Thymus (tissue), 11 donors: ENCODE results near the gene LCA5L. TPM values are rescaled to one million over a fixed set of nuclear protein-coding genes. Genes with fewer than 3 reads are reported as not detected.
"Not testable (repeated sequence)": the region's sequence is repeated elsewhere in the genome, so short reads cannot be mapped to it uniquely, and the experiment has no call there.

Experiments used
- DNase-seq, 9 donors: peaks; one replicate each; pipeline ENCODE4 v3.0.0-alpha.2; 2013; ENCODE audit warnings: low spot score in 9 of 9, low read depth in 6 of 9, missing footprints in 1 of 9
- H3K27ac ChIP-seq, 2 donors: one replicate each; pipeline ENCODE4 v1.5.1; 2013; ENCODE audit warnings: control low read depth in 1 of 2, low read depth in 1 of 2, low read length in 1 of 2, mild to moderate bottlenecking in 1 of 2, moderate library complexity in 1 of 2
- H3K27me3 ChIP-seq, 2 donors: one replicate each; pipeline ENCODE4 v1.5.1; 2013; ENCODE audit warnings: low read length in 1 of 2; ENCODE audit not compliant: control insufficient read depth in 2 of 2, insufficient read depth in 1 of 2
- H3K36me3 ChIP-seq, 2 donors: one replicate each; pipeline ENCODE4 v1.5.1; 2013; ENCODE audit warnings: low read length in 1 of 2, mild to moderate bottlenecking in 1 of 2, moderate library complexity in 1 of 2; ENCODE audit not compliant: control insufficient read depth in 2 of 2, insufficient read depth in 2 of 2
- H3K4me1 ChIP-seq, 2 donors: one replicate each; pipeline ENCODE4 v1.5.1; 2013; ENCODE audit warnings: low read length in 2 of 2; ENCODE audit not compliant: control insufficient read depth in 2 of 2, insufficient read depth in 2 of 2
- H3K4me3 ChIP-seq, 2 donors: one replicate each; pipeline ENCODE4 v1.5.1; 2013; ENCODE audit warnings: low read length in 2 of 2, control low read depth in 1 of 2, mild to moderate bottlenecking in 1 of 2
- H3K9me3 ChIP-seq, 2 donors: one replicate each; pipeline ENCODE4 v1.5.1; 2013; ENCODE audit warnings: low read length in 1 of 2, mild to moderate bottlenecking in 1 of 2; ENCODE audit not compliant: control insufficient read depth in 2 of 2, insufficient read depth in 1 of 2
- WGBS: extraction: QIAGEN DNeasy Blood & Tissue Kit; methylation state at CpG from one replicate; pipeline ENCODE4 v1.1.7; 2013; 5-methylcytosine and 5-hydroxymethylcytosine counted together
- polyA plus RNA-seq: library from polyadenylated mRNA; stranded (reverse); fragments of 200-250 nt; gene quantifications from one replicate; pipeline ENCODE4 v1.2.3, GENCODE V29; 2013
- total RNA-seq: library from RNA; stranded (reverse); fragments of 120-200 nt; gene quantifications from one replicate; pipeline ENCODE4 v1.2.4, GENCODE V29; 2013
- donor health status: healthy.

The LCA5L gene
- total and polyA plus RNA-seq, 2 donors: 1.6 to 2.5 TPM

DNA sequence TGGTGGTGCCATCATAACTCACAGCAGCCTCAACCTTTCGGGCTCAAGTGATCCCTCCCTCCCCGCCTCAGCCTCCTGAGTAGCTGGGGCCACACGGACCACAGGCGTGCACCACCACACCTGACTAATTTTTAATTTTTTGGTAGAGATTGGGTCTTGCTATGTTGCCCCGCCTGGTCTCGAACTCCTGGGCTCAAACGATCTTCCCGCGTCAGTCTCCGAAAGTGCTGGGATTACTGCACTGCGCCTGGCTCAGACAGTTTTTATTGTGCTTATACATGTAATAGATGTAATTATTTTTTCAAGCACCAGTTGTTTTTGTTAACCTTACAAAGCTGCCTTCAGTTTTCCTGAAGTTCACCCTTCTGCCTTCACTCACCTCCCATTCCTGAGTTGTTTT lies 58.7 kb downstream of the LCA5L start:
- Histone ChIP-seq H3K9me3 (no peaks in the 10 kb centered on the region), H3K36me3 (peaks cover 4 to 15% of the 10 kb centered on the region in 2 donors), H3K27me3 (no peaks in the 10 kb centered on the region), H3K4me1 (peaks cover 7 to 22% of the 10 kb centered on the region in 2 donors), H3K4me3 (no peak overlapping the region), H3K27ac (no peak overlapping the region)
- WGBS: 99% methylated on average over 11 of the region's 11 CpGs
- DNase-seq: no peak

DNA sequence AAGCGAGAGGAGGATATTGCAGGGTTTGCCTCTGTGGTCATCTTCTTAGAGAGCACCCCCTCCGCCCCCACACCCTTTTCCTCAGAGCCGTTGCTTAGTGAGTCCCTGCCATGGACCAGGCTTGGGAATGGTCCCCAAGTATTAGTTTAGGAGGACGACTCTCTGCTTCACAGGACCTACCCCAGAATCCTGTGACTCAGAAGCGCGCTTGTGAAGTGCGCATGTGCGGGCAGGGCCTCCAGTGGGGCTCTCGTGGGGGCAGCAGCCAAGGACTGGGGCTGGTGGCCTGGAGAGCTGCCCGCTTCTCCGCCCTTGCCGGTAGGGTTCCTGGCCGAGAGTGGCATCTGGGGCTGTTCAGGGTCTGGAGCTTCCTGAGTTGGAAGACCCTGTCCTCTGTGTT lies 59.4 kb downstream of the LCA5L start:
- peaks cover 7 to 24% of the 10 kb centered on the region in 2 donors for H3K4me1 ChIP-seq
- DNase-seq: no peak
- H3K36me3 ChIP-seq: peaks cover 0 to 9% of the 10 kb centered on the region in 2 donors
- H3K27ac ChIP-seq: peak overlapping the region in 1 of 2 donors; percentile 62
- H3K9me3 ChIP-seq: no peaks in the 10 kb centered on the region
- H3K4me3 ChIP-seq: peak overlapping the region in 1 of 2 donors; percentile 30
- WGBS: 81% methylated on average over 13 of the region's 13 CpGs
- H3K27me3 ChIP-seq: no peaks in the 10 kb centered on the region

DNA sequence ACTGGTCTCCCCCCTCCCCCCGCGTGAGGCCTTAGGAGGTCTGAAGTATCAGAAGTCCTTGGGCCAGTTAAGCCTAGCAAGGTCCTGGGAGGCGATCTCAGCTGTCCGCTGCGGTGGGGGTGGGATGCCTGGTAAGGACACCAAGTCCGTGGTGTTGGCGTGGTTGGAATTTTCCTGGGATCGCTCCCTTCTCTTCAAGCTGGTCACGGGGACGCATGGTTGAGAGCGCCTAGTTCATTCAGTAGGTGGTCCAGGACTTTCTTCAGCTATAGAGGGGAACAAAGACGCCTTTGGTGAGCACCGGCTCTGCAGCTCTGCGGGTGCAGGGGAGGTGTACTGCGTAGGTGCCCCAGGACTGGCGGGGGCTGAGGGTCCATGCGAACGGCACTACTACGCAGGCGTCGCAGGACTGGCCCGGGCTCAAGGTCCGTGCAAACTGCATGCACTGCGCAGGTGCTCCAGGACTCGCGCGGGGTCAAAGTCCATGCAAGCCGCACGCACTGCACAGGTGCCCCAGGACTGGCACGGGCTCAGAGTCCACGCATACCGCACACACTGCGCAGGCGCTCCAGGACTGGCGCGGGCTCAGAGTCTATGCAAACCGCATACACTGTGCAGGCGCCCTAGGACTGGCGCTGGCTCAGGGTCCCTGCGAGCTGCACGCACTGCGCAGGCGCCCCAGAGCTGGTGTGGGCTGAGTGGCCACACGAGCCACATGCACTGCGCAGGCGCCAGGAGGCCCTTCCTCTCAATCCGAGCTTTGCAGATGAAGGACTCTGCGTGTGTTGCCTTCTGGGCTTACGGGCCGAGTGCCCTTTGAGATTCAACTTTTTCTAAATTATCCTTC lies 60.1 kb downstream of the LCA5L start:
- Histone ChIP-seq H3K4me3 (peak overlapping the region; percentile 7 to 30), H3K27ac (peak overlapping the region in 1 of 2 donors; percentile 62), H3K4me1 (peaks cover 11 to 28% of the 10 kb centered on the region in 2 donors), H3K9me3 (no peaks in the 10 kb centered on the region), H3K36me3 (peaks cover 0 to 5% of the 10 kb centered on the region in 2 donors), H3K27me3 (no peaks in the 10 kb centered on the region)
- peak in 6 of 9 donors; percentile 24 to 80 (median 56) for DNase-seq
- WGBS: 76% methylated on average over 50 of the region's 50 CpGs

DNA sequence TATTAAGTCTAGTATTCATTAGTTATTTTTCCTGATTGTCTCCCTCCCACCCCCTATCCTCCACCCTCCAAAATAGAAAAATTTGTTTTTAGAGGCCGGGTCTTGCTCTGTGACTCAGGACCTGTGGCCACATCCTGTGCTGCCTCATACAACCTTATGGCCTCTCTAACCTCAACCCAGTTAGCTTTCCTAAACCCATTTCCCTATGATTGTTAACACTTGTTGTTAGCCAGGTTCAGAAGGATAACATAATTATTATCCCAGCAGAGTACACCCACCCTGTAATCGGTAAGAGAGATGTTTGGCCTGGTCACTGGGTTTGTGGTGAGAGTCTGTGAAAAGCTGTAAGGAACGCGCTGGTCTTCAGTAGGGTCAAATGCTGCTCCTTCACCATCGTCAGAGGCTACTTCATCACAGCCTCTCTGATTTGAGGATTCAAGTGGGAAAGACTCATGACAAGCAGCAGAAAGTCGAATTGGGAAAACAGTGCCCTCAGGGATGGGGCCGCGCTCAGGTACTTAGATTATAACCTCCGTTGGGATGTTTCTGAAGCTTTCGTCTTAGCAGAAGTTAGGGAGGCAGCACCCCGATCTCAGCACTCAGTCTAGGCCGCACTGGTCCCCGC lies 60.8 kb downstream of the LCA5L start:
- no peak overlapping the region for H3K27ac ChIP-seq
- no peak overlapping the region for H3K4me3 ChIP-seq
- 94% methylated on average over 13 of the region's 13 CpGs for WGBS

DNA sequence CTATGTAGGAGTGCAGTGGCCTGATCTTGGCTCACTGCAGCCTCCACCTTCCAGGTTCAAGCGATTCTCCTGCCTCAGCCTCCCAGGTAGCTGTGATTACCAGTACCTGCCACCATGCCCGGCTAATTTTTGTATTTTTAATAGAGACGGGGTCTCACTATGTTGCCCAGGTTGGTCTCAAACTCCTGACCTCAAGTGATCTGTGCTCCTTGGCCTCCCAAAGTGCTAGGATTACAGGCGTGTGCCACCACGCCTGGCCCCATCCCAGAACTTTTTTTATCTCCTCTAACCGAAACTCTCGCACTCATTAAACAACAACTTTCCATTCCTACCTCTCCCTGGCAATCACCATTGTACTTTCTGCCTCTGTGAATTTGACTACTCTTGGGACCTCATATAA lies 63.5 kb downstream of the LCA5L start:
- H3K36me3 ChIP-seq, H3K4me3 ChIP-seq, H3K27me3 ChIP-seq, DNase-seq, H3K9me3 ChIP-seq, H3K27ac ChIP-seq: not testable (repeated sequence)
- WGBS: 98% methylated on average over 7 of the region's 7 CpGs
- H3K4me1 ChIP-seq: peaks cover 4 to 17% of the 10 kb centered on the region in 2 donors

More for the DNA sequence above, 60.8 kb downstream of the LCA5L start:
- Histone ChIP-seq H3K4me1 (peaks cover 11 to 28% of the 10 kb centered on the region in 2 donors), H3K27me3 (no peaks in the 10 kb centered on the region), H3K36me3 (peaks cover 0 to 3% of the 10 kb centered on the region in 2 donors), H3K9me3 (no peaks in the 10 kb centered on the region)
- DNase-seq: no peak

DNA sequence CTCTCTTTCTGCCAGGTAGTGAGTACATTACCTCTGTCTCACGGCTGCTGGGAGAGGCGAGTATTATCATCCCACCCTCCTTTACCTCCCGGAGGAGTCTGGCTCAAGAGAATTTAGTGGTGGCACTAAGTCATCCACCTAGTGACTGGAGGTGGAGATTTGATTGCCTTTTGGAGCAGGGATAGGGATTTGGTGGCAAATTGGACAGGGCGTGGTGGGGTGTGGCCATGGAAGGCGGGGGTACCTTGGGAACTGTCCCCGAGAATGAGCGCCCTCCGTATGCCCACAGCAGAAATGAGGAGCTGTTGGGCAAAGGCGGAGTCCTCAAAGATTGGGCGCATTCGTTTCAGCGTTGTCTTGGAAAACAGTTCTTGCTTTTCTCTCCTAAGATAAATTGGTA lies 64.6 kb downstream of the LCA5L start:
- DNase-seq: no peak
- Histone ChIP-seq H3K27ac (peak overlapping the region in 1 of 2 donors; percentile 40), H3K4me3 (peak overlapping the region; percentile 80 to 91), H3K36me3 (peaks cover 0 to 3% of the 10 kb centered on the region in 2 donors), H3K4me1 (peaks cover 4 to 7% of the 10 kb centered on the region in 2 donors), H3K9me3 (no peaks in the 10 kb centered on the region), H3K27me3 (no peaks in the 10 kb centered on the region)
- WGBS: 44% methylated on average over 12 of the region's 12 CpGs

DNA sequence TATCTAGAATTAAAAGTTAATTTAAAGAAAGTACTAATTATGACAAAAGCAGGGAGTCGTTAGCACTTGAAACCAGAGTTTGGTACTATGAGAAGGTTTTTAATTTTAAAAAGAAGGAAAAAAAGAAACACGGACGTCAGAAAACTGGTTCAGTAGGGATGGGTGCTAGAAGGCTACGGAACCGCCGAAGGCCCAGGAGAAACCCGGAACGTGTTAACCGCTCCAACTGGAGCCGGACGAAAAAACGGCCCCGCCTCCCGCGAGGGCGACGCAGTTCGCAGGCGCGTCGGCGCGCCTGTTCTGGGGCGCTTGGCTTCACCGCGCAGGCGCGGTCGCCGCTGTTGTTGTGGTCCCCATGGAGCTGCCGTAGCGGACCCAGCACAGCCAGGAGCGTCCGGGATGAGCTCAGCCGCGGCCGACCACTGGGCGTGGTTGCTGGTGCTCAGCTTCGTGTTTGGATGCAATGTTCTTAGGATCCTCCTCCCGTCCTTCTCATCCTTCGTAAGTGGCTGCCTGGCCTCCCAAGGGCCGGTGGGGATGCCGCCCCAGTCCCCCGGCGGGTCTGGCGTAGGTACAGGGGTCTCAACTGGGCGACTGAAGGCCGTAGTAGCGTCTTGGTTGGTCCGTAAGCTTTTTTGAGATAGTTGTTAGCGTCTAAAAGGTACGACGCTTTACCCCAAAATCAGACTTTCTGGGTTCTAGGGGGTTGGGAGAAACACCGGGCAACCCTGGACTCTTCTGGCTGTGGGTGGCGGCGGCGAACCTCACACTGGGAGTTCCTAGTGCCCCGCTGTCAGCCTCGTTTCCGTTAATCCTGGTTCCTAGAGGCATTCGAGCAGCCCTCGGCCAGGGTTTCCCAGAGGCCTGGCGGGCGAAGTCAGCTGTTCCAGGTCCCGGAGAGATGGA lies 65.3 kb downstream of the LCA5L start:
- DNase-seq: peak; percentile 45 to 90 (median 77)
- under 1% methylated on average over 65 of the region's 65 CpGs for whole genome bisulfite sequencing
- H3K4me3 ChIP-seq: peak overlapping the region; percentile 80 to 91
- H3K4me1 ChIP-seq: peaks cover 4 to 6% of the 10 kb centered on the region in 2 donors
- H3K36me3 ChIP-seq: no peaks in the 10 kb centered on the region
- H3K27me3 ChIP-seq: no peaks in the 10 kb centered on the region
- no peaks in the 10 kb centered on the region for H3K9me3 ChIP-seq
- peak overlapping the region; percentile 64 to 75 for H3K27ac ChIP-seq

DNA sequence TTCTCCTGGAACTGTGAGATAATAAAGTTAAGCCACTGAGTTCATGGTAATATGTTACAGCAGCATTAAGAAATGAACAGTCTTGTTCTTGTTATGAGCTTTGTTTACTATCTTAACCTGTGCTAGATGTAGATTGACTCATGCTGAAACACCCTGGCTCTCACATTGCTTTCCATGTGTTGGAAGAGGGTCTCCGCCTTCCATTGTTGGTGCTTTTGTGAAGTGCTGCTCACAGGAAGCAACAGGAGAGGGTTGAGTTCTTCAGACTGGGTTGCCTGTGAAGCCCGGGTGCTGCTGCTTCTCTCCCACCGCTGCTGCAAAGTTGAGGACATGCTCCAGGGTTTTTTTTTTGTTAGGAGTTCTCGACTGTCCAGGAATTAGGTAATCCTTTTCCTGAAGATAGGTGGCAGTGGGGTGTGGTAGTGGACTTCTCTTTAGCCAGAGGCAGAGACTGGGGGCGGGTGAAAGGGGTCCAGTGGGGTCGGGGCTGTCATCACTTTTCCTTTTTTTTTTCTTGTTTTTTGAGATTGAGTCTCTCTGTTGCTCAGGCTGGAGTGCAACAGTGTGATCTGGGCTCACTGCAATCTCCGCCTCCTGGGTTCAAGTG lies 68.0 kb downstream of the LCA5L start:
- Histone ChIP-seq H3K4me1 (peaks cover 4 to 6% of the 10 kb centered on the region in 2 donors), H3K4me3 (no peak overlapping the region), H3K36me3 (no peaks in the 10 kb centered on the region), H3K9me3 (no peaks in the 10 kb centered on the region), H3K27ac (no peak overlapping the region), H3K27me3 (no peaks in the 10 kb centered on the region)
- DNase-seq: no peak
- WGBS: 93% methylated on average over 7 of the region's 7 CpGs
